WTC11 (cell line): ENCODE results near the gene WNT11.

Source experiments
- AFF4 ChIP-seq: sonication (generic); formaldehyde crosslinking; IDR thresholded peaks from 2 replicates; pipeline ENCODE4 v1.8.1; 2023; ENCODE audit warnings: mild to moderate bottlenecking, missing genetic modification reagents, borderline replicate concordance
- ATF6 ChIP-seq: sonication (generic); formaldehyde crosslinking; IDR thresholded peaks from 2 replicates; pipeline ENCODE4 v1.8.1; 2023; ENCODE audit warnings: mild to moderate bottlenecking, missing genetic modification reagents
- CREB1 ChIP-seq: sonication (generic); formaldehyde crosslinking; IDR thresholded peaks from 2 replicates; pipeline ENCODE4 v1.8.0; 2023; ENCODE audit warnings: mild to moderate bottlenecking, missing genetic modification reagents
- CTCF ChIP-seq: fragments of 200-600 bp; IDR thresholded peaks from 2 replicates; pipeline ENCODE4 v1.8.0; 2022; ENCODE audit warnings: antibody characterized with exemption
- ESRRA ChIP-seq: sonication (generic); formaldehyde crosslinking; IDR thresholded peaks from 2 replicates; pipeline ENCODE4 v1.8.1; 2022; ENCODE audit warnings: mild to moderate bottlenecking, missing genetic modification reagents, borderline replicate concordance
- MAX ChIP-seq: sonication (generic); formaldehyde crosslinking; IDR thresholded peaks from 2 replicates; pipeline ENCODE4 v1.8.0; 2022; ENCODE audit warnings: mild to moderate bottlenecking, missing genetic modification reagents
- NR2C2 ChIP-seq: sonication (generic); formaldehyde crosslinking; IDR thresholded peaks from 2 replicates; pipeline ENCODE4 v1.8.0; 2022; ENCODE audit warnings: mild to moderate bottlenecking, missing genetic modification reagents
- NR3C1 ChIP-seq: sonication (generic); formaldehyde crosslinking; conservative IDR thresholded peaks from 2 replicates; pipeline ENCODE4 v1.8.1; 2023; ENCODE audit warnings: low read depth, mild to moderate bottlenecking, missing genetic modification reagents
- USF2 ChIP-seq: sonication (generic); formaldehyde crosslinking; IDR thresholded peaks from 2 replicates; pipeline ENCODE4 v1.8.1; 2023; ENCODE audit warnings: mild to moderate bottlenecking, missing genetic modification reagents, moderate library complexity
- ZBTB21 ChIP-seq: sonication (generic); formaldehyde crosslinking; IDR thresholded peaks from 2 replicates; pipeline ENCODE4 v1.8.1; 2023; ENCODE audit warnings: mild to moderate bottlenecking, missing genetic modification reagents, borderline replicate concordance
- ZNF219 ChIP-seq: sonication (generic); formaldehyde crosslinking; IDR thresholded peaks from 2 replicates; pipeline ENCODE4 v1.8.0; 2023; ENCODE audit warnings: missing genetic modification reagents, mild to moderate bottlenecking, borderline replicate concordance

GRCh38 chr11:76185511-76185910, 20.8 kb downstream of the WNT11 start:
- TF ChIP-seq CTCF: no peak
- TF ChIP-seq ZBTB21 (CRISPR knock-in tag): no peak
- no peak for TF ChIP-seq USF2 (CRISPR knock-in tag)
- no peak for TF ChIP-seq CREB1
- TF ChIP-seq MAX (CRISPR knock-in tag): no peak
- TF ChIP-seq ESRRA: no peak
- TF ChIP-seq ATF6: no peak
- no peak for TF ChIP-seq AFF4 (CRISPR knock-in tag)
- TF ChIP-seq NR2C2 (CRISPR knock-in tag): no peak
- TF ChIP-seq NR3C1: no peak
- TF ChIP-seq ZNF219 (CRISPR knock-in tag): no peak
